GM18520 (cell line): ENCODE data around the gene CLEC16A.
A peak's percentile ranks its signal among the peaks of the same experiment; 100 is the strongest.
"Not testable (repeated sequence)": the region's sequence is repeated elsewhere in the genome, so short reads cannot be mapped to it uniquely, and the experiment has no call there.

Source experiments
- ATAC-seq: cut with Tn5 transposase; IDR thresholded peaks from one replicate; pipeline ENCODE4 v1.9.1; 2021; ENCODE audit not compliant: unreplicated experiment

The CLEC16A gene

DNA sequence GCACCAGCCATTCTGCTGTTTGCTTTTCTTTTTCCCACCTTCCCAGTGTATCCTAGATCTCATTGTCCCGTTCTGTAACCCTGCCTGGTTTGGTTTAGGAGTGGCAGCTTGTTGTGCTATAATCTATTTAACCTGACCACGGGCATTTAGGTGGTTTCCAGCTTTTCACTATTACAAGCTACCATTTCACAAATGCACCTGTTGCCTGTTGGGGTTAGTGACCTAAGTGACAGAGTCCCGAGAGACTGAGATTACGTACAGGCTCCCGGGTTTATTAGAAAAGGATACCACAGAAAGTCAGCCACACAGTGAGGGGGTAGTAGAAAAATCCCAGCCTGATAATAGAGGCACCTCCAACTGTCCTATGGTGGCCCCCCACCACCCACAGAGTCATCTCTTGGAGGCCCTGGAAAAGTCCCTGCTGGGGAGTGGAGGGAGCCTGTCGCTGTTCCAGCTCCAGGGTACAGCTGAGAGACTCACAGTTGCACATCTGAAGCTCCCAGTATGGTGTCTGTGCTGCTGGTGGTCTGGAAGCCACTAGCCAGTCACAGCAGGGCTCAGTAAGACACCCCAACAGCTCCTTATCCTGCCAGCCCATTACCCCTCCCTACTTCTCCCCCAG is 21.2 kb downstream of the CLEC16A start:
- peak; percentile 45 for ATAC-seq

DNA sequence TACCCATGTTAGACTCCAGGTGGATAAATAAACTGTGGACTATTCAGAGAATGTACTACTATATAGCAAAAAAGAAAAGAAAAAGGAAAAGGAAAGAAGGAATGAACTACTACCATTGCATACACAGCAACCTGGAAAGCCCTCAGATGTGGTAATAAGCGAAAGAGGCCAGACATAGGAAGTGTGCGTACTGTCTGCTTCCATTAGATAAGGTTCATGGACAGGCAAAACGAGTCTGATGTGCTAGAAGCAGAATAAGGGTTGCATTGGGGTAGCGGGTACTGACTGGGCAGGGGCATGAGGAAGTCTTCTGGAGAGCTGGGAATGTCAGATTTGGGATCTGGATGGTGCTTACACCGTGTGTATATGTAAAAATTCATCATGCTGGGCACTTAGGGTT is 21.8 kb downstream of the CLEC16A start:
- no peak for ATAC-seq

DNA sequence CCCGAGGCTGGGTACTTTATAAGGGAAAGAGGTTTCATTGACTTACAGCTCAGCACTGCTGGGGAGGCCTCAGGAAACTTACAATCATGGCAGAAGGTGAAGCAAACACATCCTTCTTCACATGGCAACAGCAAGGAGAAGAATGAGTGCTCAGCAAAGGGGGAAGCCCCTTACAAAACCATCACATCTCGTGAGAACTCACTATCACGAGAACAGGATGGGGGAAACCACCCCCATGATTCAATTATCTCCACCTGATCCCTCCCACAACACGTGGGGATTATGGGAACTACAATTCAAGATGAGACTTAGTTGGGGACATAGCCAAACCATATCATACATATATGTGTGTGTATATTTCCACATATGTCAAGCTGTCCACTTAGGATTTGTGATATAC is 22.2 kb downstream of the CLEC16A start:
- not testable (repeated sequence) for ATAC-seq

DNA sequence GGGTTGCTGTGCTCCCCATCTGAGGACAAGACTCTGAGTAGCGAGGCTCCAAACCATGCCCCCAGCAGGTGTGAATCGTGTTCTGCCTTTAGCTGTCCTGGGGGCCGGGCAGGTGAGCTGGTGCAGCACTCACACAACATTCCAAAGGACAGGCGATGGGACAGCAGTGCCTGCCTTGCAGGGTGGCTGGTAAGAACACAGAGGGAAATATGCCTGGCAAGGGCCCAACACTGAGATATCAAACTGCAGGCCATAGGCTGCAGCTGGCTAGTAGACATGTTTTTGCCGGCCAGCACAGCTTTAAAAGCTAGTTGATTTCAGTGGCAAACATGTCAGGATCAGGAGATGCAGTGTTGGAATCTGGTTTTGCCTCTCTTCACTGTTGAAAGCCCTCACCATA is 23.6 kb downstream of the CLEC16A start:
- ATAC-seq: no peak

DNA sequence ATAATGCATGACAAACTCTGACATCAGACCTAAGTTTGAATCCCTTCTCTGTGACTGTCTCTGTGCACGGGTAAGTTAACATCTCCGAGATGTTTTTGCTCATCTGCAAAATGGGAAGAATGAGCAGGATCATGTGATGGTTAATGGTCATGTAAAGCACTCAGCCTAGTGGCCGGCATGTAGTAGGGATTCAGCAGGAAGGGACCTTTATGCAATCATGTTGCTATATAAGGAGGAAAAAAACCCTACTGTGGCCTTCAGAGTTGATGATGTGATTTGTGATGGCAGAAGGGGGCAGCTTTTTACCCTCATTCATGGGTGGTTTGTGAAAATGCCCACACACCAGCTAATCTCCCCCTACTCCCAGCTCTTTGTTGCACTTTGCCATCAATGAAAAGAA is 24.1 kb downstream of the CLEC16A start:
- no peak for ATAC-seq

DNA sequence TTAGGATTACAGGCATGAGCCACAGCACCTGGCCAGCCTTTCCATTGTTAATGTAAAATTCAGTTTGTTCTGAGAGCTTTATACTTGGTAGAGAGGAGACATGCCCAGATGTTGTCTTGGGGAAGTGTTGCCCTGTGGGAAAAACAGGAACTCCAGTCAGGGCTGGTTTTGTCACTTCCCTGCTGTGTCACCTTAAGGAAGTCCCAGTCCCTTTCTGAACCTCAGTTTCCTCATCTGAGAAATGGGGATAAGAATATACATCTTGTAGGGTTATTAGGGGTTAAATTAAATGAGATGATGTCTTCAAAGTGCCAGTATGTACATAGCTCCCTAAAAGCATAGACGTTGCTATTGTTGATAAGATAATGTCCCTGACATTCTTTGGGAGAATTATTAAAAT is 25.3 kb downstream of the CLEC16A start:
- no peak for ATAC-seq

DNA sequence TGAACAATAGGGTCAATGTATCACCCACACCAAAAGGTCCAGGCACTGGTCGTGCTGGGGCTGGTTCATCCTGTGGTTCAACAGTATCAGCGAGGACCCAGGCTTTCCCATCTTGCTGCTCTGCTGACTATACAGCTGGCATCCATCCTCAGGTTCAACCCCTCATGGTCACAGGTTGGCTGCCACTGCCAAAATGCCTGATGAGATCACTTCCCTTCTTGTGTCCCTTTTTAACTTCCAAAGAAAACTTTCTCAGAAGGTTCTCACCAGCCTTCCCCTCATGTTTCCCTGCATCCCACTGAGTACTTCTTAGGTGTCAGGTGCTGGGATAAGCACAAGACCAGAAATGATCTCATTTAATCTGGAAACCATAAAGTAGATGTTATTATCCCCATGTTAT is 25.7 kb downstream of the CLEC16A start:
- ATAC-seq: no peak

DNA sequence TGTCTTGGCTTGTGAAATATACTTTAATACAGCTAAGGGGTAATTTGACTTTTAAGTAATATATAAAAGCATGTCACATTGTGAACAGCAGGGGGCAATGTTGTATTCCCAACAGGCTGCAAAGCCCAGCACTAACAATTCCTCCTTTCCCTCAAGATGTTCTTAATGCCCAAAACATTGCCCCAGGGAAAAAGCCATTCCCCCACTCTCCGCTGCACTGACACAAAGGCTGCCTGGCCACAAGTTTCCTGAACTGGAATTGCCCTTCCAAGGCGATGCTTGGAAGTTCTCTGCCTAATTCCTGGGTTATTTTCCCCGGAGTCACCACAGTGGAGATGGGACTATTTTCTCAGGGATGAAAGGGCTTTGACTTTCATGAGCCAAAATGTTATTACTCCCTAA is 27.2 kb downstream of the CLEC16A start:
- no peak for ATAC-seq

DNA sequence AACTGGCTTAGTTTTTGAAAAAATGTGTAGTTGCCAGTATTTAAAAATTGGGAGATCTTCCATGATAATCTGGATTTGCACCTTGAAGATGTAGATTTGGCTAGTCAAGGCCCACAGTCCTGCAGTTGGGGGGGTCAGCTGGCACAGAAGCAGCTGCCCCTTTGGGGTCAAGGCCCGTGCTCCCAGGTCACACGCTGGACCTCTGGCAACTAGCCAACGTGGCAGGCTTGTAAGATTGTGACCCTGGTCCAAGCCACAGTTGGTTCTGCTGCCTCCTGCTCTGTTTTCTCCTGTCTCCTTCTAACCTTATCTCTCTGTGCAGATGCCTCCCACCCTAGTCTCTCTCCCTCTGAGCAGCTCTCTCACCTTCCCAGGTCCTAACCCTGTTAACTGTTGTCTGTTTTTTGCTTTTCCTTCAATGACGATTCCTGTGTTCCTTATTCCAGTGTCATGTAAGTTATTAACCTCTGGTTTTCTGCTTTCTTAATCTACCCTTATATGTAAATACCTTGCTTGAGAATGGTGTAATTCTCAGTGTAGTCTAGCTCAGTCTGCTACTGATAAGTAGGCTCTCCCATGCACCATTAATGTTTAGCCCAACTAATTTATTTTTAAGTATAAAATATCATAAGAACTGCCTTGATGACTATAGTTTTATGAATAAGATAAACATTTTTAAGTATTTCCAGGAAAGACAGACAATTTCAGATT is 27.9 kb downstream of the CLEC16A start:
- no peak for ATAC-seq

DNA sequence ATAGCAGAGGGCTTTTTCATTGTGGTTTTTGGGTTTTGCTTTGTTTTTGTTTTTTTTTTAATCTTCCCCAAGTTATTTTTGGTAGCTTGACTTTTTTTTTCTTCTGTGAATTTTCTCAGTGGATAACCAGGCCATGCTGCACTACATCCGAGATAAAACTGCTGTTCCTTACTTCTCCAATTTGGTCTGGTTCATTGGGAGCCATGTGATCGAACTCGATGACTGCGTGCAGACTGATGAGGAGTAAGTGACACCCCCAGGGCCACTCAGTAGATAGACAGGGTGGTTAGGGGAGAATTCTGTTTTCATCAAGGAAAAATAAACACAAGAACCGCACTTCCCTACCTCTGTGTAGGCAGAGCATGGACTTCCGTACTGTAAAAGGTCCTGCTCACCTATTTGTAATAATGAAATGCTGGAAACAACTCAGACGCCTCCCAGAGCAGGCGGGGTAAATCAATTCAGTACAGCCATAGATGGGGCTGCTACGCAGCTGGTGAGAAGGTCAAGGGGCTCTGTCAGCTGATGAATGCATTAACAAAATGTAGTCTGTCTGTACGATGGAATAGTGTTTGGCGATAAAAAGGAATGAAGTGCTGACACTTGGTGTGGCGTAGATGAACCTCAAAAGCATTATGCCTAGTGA is 28.6 kb downstream of the CLEC16A start:
- no peak for ATAC-seq

DNA sequence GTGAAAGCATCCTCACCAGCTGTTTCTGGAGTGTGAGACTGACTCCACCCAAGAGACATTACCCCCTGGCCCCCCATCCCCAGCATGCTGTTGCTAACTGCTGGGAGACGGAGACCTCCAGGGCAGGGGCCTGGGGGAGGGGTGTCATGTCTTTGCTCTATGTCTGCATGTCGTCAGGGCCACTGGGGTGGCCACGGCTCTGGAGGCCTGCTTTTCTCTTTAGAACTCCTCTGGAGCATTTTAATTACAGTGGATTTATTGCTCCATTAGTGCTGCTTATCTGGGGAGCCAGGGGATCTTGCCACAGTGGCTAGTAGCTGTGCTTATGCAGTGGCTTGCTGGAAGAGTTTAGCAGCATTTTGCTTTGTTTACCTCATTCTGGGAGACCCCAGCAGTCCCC is 32.3 kb downstream of the CLEC16A start:
- no peak for ATAC-seq

DNA sequence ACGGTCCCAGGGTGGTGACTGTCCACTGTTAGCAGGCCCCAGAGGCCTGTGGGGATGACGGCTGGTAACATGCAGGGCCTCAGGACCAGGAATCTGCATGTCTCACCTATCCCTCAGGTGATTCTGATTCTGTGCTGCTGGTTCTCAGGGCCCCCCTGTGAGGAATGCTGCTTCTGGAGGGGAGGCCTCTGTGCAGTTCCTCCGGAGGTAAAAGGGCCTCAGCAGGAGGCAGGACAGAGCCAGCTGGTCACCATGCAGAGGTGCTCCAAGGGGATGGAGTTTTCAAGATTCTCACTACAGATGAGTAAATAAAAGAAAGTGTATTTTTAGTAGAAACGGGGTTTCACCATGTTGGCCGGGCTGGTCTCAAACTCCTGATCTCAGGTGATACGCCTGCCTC is 33.8 kb downstream of the CLEC16A start:
- no peak for ATAC-seq

DNA sequence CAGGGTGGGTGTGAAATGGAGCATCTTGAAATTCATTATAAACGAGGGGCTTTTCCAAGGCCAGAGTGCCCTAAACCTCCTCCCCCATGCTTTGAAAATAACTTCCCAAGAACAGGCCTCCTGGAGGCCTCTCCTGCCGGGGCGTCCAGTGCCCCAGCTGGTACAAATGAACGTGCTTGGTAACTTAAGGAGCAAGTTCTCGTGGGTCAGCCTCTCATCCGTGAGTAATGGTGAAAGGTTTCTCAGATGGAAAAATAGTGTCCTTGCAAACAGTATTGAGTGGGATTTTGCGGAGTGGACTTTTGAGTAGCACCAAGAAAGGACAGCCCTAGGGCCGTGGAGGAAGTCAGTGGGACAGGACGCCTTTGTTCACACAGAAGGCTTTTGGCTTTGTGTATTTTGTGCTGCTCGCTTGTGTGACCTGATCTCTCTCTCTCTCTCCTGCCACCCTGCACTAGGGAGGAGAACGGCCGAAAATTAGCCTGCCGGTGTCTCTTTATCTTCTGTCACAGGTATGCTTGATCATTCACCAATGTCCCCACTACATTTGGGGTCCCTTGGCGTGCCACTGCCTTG is 34.6 kb downstream of the CLEC16A start:
- no peak for ATAC-seq

DNA sequence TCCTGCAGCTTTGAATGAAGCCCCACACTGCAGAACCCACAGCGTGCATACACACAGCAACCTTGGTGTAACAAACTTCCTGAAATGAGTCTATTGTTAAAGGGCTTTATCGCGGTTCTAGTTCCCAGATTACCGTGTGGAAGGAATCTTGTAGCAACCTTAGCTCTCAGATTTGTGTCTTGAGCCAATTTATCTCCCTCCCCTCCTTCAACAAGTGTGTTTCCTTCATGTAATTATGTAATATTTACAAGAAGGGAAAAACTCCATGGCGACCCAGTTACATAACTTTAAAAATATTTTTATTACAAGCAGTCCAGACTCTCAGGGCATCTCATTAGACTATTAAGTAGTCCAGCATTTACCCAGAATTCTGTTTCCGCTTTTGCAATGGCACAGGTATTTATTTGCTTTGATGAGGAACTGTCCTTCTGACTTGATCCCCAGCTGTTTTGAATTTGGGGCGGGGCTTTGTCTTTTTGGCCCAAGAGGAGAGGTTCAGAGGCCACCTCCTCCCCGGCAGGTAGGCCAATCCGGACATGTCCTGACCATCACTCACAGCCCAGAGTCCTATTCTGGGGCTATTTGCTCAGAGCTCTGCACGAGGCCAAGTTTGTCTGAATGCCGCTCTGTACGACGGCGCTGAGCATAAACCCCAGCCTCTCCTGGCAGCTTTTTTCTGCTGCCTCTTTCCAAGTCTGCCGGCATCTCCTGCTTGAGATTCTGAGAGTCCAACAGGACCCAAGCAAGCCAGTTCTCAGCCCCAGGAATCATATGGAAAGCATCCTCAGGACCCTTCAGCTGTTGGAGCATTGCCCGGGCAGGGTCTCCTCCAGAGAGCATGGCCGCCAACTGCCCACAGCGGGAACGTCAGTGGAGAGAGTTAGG is 35.6 kb downstream of the CLEC16A start:
- ATAC-seq: no peak

DNA sequence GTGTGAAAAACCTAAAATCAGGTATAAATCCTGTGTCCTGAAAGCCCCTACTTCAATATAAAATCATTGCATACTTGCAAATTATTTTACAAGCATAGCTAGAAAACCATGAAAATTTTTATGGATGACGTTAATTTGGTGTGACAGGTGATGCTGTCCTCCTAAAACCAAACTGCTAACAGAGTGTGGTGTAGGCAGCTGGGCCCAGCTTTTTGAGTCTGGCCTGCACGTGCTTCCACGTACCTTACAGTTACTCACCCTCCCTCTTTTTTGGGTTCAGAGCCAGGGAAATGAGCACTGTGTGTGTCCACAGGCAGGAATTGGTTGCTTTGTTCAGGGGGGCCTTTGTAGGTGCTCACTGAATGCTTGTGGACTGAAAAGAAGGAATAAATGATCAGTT is 36.4 kb downstream of the CLEC16A start:
- no peak for ATAC-seq

DNA sequence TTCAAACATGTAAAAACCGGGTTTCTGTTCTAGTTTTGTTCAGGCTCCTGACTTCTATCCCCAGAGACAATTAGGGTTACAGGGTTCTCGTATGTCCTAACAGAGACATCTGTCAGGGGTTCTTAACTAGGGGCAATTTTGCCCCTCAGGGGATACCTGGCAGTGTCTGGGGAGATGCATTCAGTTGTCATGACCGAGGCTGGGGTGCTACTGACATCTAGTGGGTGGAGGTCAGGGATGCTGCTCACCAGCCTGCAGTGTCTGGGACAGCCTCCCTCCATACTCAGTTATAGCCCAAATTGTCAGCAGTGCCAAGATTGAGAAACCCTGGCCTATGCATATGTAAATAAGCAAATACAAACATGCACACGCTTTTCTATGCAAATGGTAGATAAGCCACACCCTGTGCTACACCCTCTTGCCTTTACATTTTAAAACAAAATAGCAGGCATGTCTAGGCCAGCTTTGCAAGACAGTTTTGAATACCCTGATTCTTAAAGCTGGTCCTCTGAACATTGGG is 37.4 kb downstream of the CLEC16A start:
- peak; percentile 65 for ATAC-seq

DNA sequence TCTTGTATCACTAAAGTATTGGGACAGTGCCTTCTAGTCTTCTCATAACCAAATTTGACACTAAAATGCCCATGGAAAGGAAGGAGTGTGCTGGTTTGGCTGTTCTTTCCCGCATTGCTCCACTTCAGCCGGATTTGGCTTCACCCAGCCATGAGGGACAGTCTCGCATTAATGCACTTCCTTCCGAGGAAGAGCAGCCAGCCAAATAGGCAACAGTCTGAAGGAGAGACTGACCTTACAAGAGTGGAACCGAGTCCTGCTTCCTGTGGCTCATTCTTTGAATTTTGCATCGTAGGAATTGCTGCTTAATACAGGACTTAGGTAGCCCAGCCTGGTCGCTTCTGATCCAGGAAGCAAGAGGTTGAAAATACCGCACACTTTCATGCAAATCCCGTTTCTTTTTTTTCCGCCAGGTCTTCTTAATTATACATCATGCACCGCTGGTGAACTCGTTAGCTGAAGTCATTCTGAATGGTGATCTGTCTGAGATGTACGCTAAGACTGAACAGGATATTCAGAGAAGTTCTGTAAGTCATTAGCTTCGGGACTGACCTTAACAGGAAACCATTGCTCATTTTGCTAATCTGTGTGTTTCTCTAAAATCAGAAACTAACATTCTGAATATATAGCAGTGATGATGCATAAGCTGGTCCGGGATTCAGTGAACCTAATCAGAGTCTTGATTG is 38.2 kb downstream of the CLEC16A start:
- ATAC-seq: no peak

DNA sequence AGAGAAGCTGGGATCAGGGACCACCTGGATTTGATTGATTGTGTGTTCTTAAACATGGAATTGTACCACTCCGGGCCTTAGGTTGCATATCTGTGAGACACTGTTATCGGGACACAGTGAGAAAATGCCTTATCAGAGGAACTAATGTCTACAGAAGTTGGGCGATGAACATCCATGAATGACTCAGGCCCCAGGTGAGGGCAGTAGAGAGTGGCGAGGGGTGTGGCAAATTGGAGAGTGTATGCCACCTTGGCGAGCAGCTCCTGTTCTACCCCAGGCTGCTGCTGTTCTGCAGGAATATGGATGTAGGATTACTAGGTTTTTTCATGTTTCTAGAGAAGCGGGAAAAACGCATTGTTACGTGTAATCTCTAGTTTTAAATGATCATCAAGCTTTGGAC is 38.8 kb downstream of the CLEC16A start:
- no peak for ATAC-seq

DNA sequence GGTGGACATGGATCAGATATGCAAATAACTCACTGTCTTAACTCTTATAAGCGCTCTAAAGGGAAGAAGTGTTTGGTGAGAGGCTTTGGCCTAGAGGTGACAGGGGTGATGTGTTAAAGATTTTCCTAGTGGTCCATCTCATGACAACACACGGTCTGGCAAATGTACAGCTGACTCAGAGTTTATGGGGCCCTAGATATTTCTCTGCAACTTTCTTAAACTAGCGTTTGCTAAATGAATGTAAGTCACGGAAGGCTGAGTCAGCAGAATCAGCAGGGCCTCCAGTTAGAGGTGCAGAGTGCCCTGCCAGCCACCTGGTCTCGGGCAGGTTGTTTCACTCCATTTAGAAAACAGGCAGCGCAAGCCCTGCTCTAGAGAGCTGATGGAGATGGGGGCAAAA is 40.1 kb downstream of the CLEC16A start:
- no peak for ATAC-seq
